HepG2 (cell line): ENCODE data around the gene HUNK. TPM values are rescaled to one million over a fixed set of nuclear protein-coding genes. Genes with fewer than 3 reads are reported as not detected.

Experiments
- ATAC-seq: fragments of 200-7000 bp; cut with Tn5 transposase; 3 replicates; pipeline ENCODE4 v1.9.1; 2020; ENCODE audit warnings: mild to moderate bottlenecking, moderate library complexity
- BruUV-seq: library from RNA; stranded (reverse); fragments of 400-500 nt; replicated peaks from 2 replicates; lab custom pipeline; 2021; lab: Mats Ljungman, UMichigan
- CTCF ChIA-PET: fragments of 300-600 bp; formaldehyde crosslinking; extraction: SDS; loops from one replicate; lab custom pipeline; 2021; ENCODE audit warnings: low total read pairs, inconsistent platforms, low intra/inter-chr PET ratio; lab: Yijun Ruan, JAX
- POLR2A ChIA-PET: fragments of 350-600 bp; sonication (Branson Sonifier 250); formaldehyde crosslinking; loops from one replicate; lab custom pipeline; 2020; ENCODE audit warnings: antibody characterized with exemption, inconsistent platforms; lab: Yijun Ruan, JAX
- DNase-seq: peaks from one replicate; pipeline ENCODE4 v3.0.0-alpha.2; 2015; ENCODE audit warnings: low spot score
- FAIRE-seq: peaks from 3 replicates; lab custom pipeline; 2011; peaks lifted over from hg19 to GRCh38; lab: Jason Lieb, UNC
- H2AFZ ChIP-seq: one replicate; pipeline ENCODE4 v1.6.1; 2011; ENCODE audit warnings: low read length, inconsistent platforms
- H3K27ac ChIP-seq: fragments of 300-600 bp; 3 replicates; pipeline ENCODE4 v1.8.0; 2011; ENCODE audit warnings: mixed run types, mild to moderate bottlenecking, mixed read lengths, low read length, inconsistent platforms; ENCODE audit not compliant: insufficient read depth; ENCODE audit errors: extremely low read length
- H3K27me3 ChIP-seq, 2 experiments: fragments of 200-600 bp in 1 of 2; 2 replicates in 1 of 2; 3 replicates in 1 of 2; pipeline versions ENCODE4 v1.6.0 to v1.8.0; 2011; ENCODE audit warnings: low read length in 2 of 2, mild to moderate bottlenecking in 2 of 2, moderate library complexity in 2 of 2, inconsistent platforms in 1 of 2; ENCODE audit not compliant: insufficient read depth in 2 of 2, control insufficient read depth in 1 of 2
- H3K36me3 ChIP-seq, 2 experiments: fragments of 200-600 bp in 1 of 2; replicated peaks in 1 of 2; 2 replicates in 1 of 2; 3 replicates in 1 of 2; pipeline versions ENCODE4 v1.5.1 to v1.8.0; 2011; ENCODE audit warnings: low read length in 2 of 2, inconsistent platforms in 1 of 2; ENCODE audit not compliant: insufficient read depth in 2 of 2, control insufficient read depth in 1 of 2
- H3K4me1 ChIP-seq: 2 replicates; pipeline ENCODE4 v1.5.1; 2012; ENCODE audit warnings: low read length, inconsistent platforms; ENCODE audit not compliant: insufficient read depth
- H3K4me2 ChIP-seq: 2 replicates; pipeline ENCODE4 v1.6.0; 2011; ENCODE audit warnings: low read depth, low read length, inconsistent platforms
- H3K4me3 ChIP-seq, 3 experiments: fragments of 200-600 bp in 1 of 3; sonication (generic), shearing (Covaris generic) in 1 of 3; replicated peaks in 1 of 3; 2 replicates each; pipeline ENCODE4 v1.5.1; 2011 to 2016; ENCODE audit warnings: low read length in 3 of 3, inconsistent platforms in 2 of 3, low read depth in 2 of 3, mild to moderate bottlenecking in 2 of 3, control low read depth in 1 of 3, mixed read lengths in 1 of 3; ENCODE audit not compliant: insufficient read depth in 1 of 3
- H3K79me2 ChIP-seq: one replicate; pipeline ENCODE4 v1.6.1; 2011; ENCODE audit warnings: low read length, inconsistent platforms; ENCODE audit not compliant: insufficient read depth
- H3K9ac ChIP-seq: 2 replicates; pipeline ENCODE4 v1.6.0; 2011; ENCODE audit warnings: mild to moderate bottlenecking, low read depth, low read length, inconsistent platforms; ENCODE audit not compliant: insufficient read depth
- H3K9me3 ChIP-seq: 2 replicates; pipeline ENCODE4 v1.5.1; 2012; ENCODE audit warnings: mild to moderate bottlenecking, low read length
- H4K20me1 ChIP-seq: 2 replicates; pipeline ENCODE4 v1.6.0; 2011; ENCODE audit warnings: inconsistent platforms, mild to moderate bottlenecking, low read length, moderate library complexity; ENCODE audit not compliant: insufficient read depth
- ATF4 ChIP-seq, 2 experiments: fragments of 450-650 bp in 1 of 2; sonication (generic) in 1 of 2; formaldehyde crosslinking; IDR thresholded peaks; 2 replicates each; pipeline versions ENCODE4 v1.5.0 to v1.8.0; 2020 to 2022; ENCODE audit warnings: mild to moderate bottlenecking in 1 of 2, missing genetic modification reagents in 1 of 2
- BHLHE40 ChIP-seq: IDR thresholded peaks from 2 replicates; pipeline ENCODE4 v1.6.1; 2011; ENCODE audit warnings: low read length, improper control_type of control experiment
- CREB1 ChIP-seq, 2 experiments: fragments of 450-650 bp in 1 of 2; IDR thresholded peaks; 2 replicates each; pipeline ENCODE4 v1.6.1; 2016 to 2017; ENCODE audit warnings: control low read depth in 1 of 2, mild to moderate bottlenecking in 1 of 2, missing compliant biosample characterization in 1 of 2, missing genetic modification characterization in 1 of 2
- GFI1 ChIP-seq: sonication (generic); formaldehyde crosslinking; IDR thresholded peaks from 2 replicates; pipeline ENCODE4 v1.5.0; 2020; ENCODE audit warnings: missing genetic modification reagents, mild to moderate bottlenecking, borderline replicate concordance
- HDAC6 ChIP-seq: fragments of 200-600 bp; sonication (generic); IDR thresholded peaks from 2 replicates; pipeline ENCODE4 v1.7.0; 2017; ENCODE audit warnings: mild to moderate bottlenecking, antibody characterized with exemption, low read length, low read depth
- HMGXB4 ChIP-seq, 2 experiments: sonication (generic) in 1 of 2; formaldehyde crosslinking in 1 of 2; IDR thresholded peaks; 2 replicates each; pipeline versions ENCODE4 v1.4.0 to v1.6.1; 2018 to 2020; ENCODE audit warnings: missing genetic modification reagents in 2 of 2, borderline replicate concordance in 1 of 2, low read depth in 1 of 2, mild to moderate bottlenecking in 1 of 2, missing biosample characterization in 1 of 2
- MAX ChIP-seq: IDR thresholded peaks from 2 replicates; pipeline ENCODE4 v1.6.1; 2012; ENCODE audit warnings: inconsistent platforms
- PHF20 ChIP-seq: sonication (generic); formaldehyde crosslinking; IDR thresholded peaks from 2 replicates; pipeline ENCODE4 v1.5.0; 2020; ENCODE audit warnings: mild to moderate bottlenecking, missing genetic modification reagents
- TFDP2 ChIP-seq: sonication (generic); formaldehyde crosslinking; IDR thresholded peaks from 2 replicates; pipeline ENCODE4 v1.4.0; 2020; ENCODE audit warnings: missing genetic modification reagents
- ZNF143 ChIP-seq: sonication (generic); formaldehyde crosslinking; IDR thresholded peaks from 2 replicates; pipeline ENCODE4 v1.4.0; 2020; ENCODE audit warnings: missing genetic modification reagents
- ZNF256 ChIP-seq: sonication (generic); formaldehyde crosslinking; conservative IDR thresholded peaks from 2 replicates; pipeline ENCODE4 v1.4.0; 2020; ENCODE audit warnings: missing genetic modification reagents
- ZNF550 ChIP-seq: sonication (generic); formaldehyde crosslinking; IDR thresholded peaks from 2 replicates; pipeline ENCODE4 v1.4.0; 2020; ENCODE audit warnings: mild to moderate bottlenecking, missing genetic modification reagents, borderline replicate concordance
- ZNF7 ChIP-seq: IDR thresholded peaks from 2 replicates; pipeline ENCODE4 v1.6.1; 2016; ENCODE audit warnings: missing biosample characterization, missing genetic modification reagents
- ZNF713 ChIP-seq: sonication (generic); formaldehyde crosslinking; IDR thresholded peaks from 2 replicates; pipeline ENCODE4 v1.4.0; 2020; ENCODE audit warnings: mild to moderate bottlenecking, missing genetic modification reagents
- ZNF740 ChIP-seq: sonication (generic); formaldehyde crosslinking; IDR thresholded peaks from 2 replicates; pipeline ENCODE4 v1.4.0; 2020; ENCODE audit warnings: missing genetic modification reagents
- ZNF772 ChIP-seq: sonication (generic); formaldehyde crosslinking; IDR thresholded peaks from 2 replicates; pipeline ENCODE4 v1.5.0; 2020; ENCODE audit warnings: mild to moderate bottlenecking, missing genetic modification reagents
- ZSCAN9 ChIP-seq: IDR thresholded peaks from 2 replicates; pipeline ENCODE4 v1.6.1; 2016; ENCODE audit warnings: borderline replicate concordance
- WGBS: methylation state at CpG from one replicate; pipeline ENCODE4 v1.1.6; 2017; ENCODE audit warnings: low lambda C conversion rate; 5-methylcytosine and 5-hydroxymethylcytosine counted together
- in situ Hi-C: cut with HindIII; loops from 2 replicates; pipeline ENCODE4 v1.10.0; 2017; ENCODE audit warnings: low pct_unique_long_range_greater_than_20kb; ENCODE audit not compliant: extremely low pct_ligation_motif_present
- intact Hi-C: fragments of 100-400 bp; cut with micrococcal nuclease; formaldehyde crosslinking; loops from one replicate; pipeline ENCODE4 v1.10.0; 2022; ENCODE audit not compliant: unreplicated experiment
- polyA plus RNA-seq, 8 experiments: library from polyadenylated mRNA; depleted of rRNA in 3 of 8; stranded (reverse) in 7 of 8; unstranded in 1 of 8; fragments of >200 nt; fragmentation: Illumina TruSeq in 4 of 8; extraction: Trizol in 4 of 8; gene quantifications; 2 replicates each; pipeline versions ENCODE4 v1.2.1 to v1.2.3, GENCODE V29; 2011 to 2016; ENCODE audit warnings: low read depth in 4 of 8, missing spikeins in 1 of 8, mixed read lengths in 1 of 8; ENCODE audit not compliant: insufficient read depth in 1 of 8
- total RNA-seq, 5 experiments: library from RNA; depleted of rRNA; stranded (reverse); fragments of >200 nt; fragmentation: Illumina TruSeq; extraction: Trizol; gene quantifications; 2 replicates each; pipeline ENCODE4 v1.2.3, GENCODE V29; 2016; ENCODE audit warnings: low read depth in 1 of 5

HUNK gene
- total and polyA plus RNA-seq, 2 of the 13 experiments (the other 11 are each of a cell fraction or from before 2014, with no cell fraction given): 1.8 to 1.9 TPM

GRCh38 chr21:31986035-31986856, 113.4 kb downstream of the HUNK start:
- no peaks in the 10 kb centered on the region for H4K20me1 ChIP-seq
- no peaks in the 10 kb centered on the region for H3K9me3 ChIP-seq
- H3K9ac ChIP-seq: no peak overlapping the region
- in situ Hi-C loops: loop anchor here (25.0 kb wide), 1 partner anchor 276 kb away; no protein-coding TSS in a partner anchor
- ATAC-seq (no peak; the same call in 2 of the 3 replicates), DNase-seq (no peak), FAIRE-seq (no peak)
- intact Hi-C loops: no loop called here
- H2AFZ ChIP-seq: no peak overlapping the region
- no TSS peak for BruUV-seq
- no peak overlapping the region for H3K4me2 ChIP-seq
- 91% methylated on average over 17 of the region's 17 CpGs for WGBS
- POLR2A ChIA-PET: no interaction called here
- no peak overlapping the region for H3K27ac ChIP-seq
- no peaks in the 10 kb centered on the region for H3K27me3 ChIP-seq
- no peaks in the 10 kb centered on the region for H3K79me2 ChIP-seq
- no peak overlapping the region for H3K4me3 ChIP-seq
- CTCF ChIA-PET: no interaction called here
- no peak for TF ChIP-seq TFDP2
- no peak for TF ChIP-seq HMGXB4 (CRISPR knock-in tag; IDR thresholded peaks at IDR 0.05; ENCODE audit: borderline replicate concordance in 1 of 2, low read depth in 1 of 2)
- TF ChIP-seq MAX: no peak
- no peak for TF ChIP-seq ZNF550
- TF ChIP-seq CREB1 (IDR thresholded peaks at IDR 0.05): no peak
- TF ChIP-seq CREB1 (CRISPR knock-in tag; IDR thresholded peaks at IDR 0.05): no peak
- TF ChIP-seq ZNF713 (CRISPR knock-in tag): no peak
- TF ChIP-seq ZNF7 (CRISPR knock-in tag): no peak
- no peak for TF ChIP-seq ZNF772
- no peak for TF ChIP-seq BHLHE40
- no peak for TF ChIP-seq ZSCAN9
- TF ChIP-seq GFI1 (CRISPR knock-in tag): no peak
- no peak for TF ChIP-seq PHF20 (CRISPR knock-in tag)
- no peak for TF ChIP-seq ZNF256 (CRISPR knock-in tag)
- no peak for TF ChIP-seq HDAC6
- no peak for TF ChIP-seq ATF4 (CRISPR knock-in tag; IDR thresholded peaks at IDR 0.05)
- TF ChIP-seq ZNF143 (CRISPR knock-in tag): no peak
- TF ChIP-seq ZNF740 (CRISPR knock-in tag): no peak
- H3K4me1 ChIP-seq: peaks cover 21% of the 10 kb centered on the region
- H3K36me3 ChIP-seq: peaks cover 0 to 11% of the 10 kb centered on the region in 2 experiments; a peak in 2 of 5 replicates
